ENCODE results near the gene MON1A.

Gene MON1A

GRCh38 chr3:49895791-49896190 is 33.8 kb downstream of the MON1A start:
- DNase-seq (ENCODE audit: low read depth in 1 of 2, low spot score in 1 of 2), result no peak

GRCh38 chr3:49889296-49889695 is 40.3 kb downstream of the MON1A start:
- DNase-seq (ENCODE audit: low read depth in 1 of 2, low spot score in 1 of 2), result no peak

GRCh38 chr3:49886922-49887265 is 42.7 kb downstream of the MON1A start:
- no peak for DNase-seq (ENCODE audit: low read depth in 1 of 2, low spot score in 1 of 2)

GRCh38 chr3:49883998-49884397 is 45.6 kb downstream of the MON1A start:
- DNase-seq (ENCODE audit: low read depth in 1 of 2, low spot score in 1 of 2), result no peak

- DNase-seq (ENCODE audit: low read depth in 1 of 2, low spot score in 1 of 2), result no peak
Observed at GRCh38 chr3:49882166-49882565, 47.4 kb downstream of the MON1A start.

- no peak for DNase-seq (ENCODE audit: low read depth in 1 of 2, low spot score in 1 of 2)
Observed at GRCh38 chr3:49880581-49881315, 48.9 kb downstream of the MON1A start.

GRCh38 chr3:49879721-49880120 is 49.9 kb downstream of the MON1A start:
- DNase-seq (ENCODE audit: low read depth in 1 of 2, low spot score in 1 of 2), result no peak

- no peak for DNase-seq (ENCODE audit: low read depth in 1 of 2, low spot score in 1 of 2)
Observed at GRCh38 chr3:49878686-49879085, 50.9 kb downstream of the MON1A start.

GRCh38 chr3:49877716-49878115 is 51.9 kb downstream of the MON1A start:
- DNase-seq (ENCODE audit: low read depth in 1 of 2, low spot score in 1 of 2), result no peak

- no peak for DNase-seq (ENCODE audit: low read depth in 1 of 2, low spot score in 1 of 2)
Observed at GRCh38 chr3:49876567-49876966, 53.0 kb downstream of the MON1A start.

GRCh38 chr3:49873623-49874022 is 56.0 kb downstream of the MON1A start:
- DNase-seq (ENCODE audit: low read depth in 1 of 2, low spot score in 1 of 2), result no peak

- no peak for DNase-seq (ENCODE audit: low read depth in 1 of 2, low spot score in 1 of 2)
Observed at GRCh38 chr3:49872801-49873281, 56.8 kb downstream of the MON1A start.

GRCh38 chr3:49871531-49872153 is 58.0 kb downstream of the MON1A start:
- no peak for DNase-seq (ENCODE audit: low read depth in 1 of 2, low spot score in 1 of 2)

- DNase-seq (ENCODE audit: low read depth in 1 of 2, low spot score in 1 of 2), result no peak
Observed at GRCh38 chr3:49869525-49870126, 60.0 kb downstream of the MON1A start, which contains the start of gene CAMKV. Gene CAMKV (minus strand): TSS chr3:49869906. CDS start chr3:49862388, 7,518 bp downstream.

GRCh38 chr3:49868862-49869466 is 60.6 kb downstream of the MON1A start:
- DNase-seq (ENCODE audit: low read depth in 1 of 2, low spot score in 1 of 2), result no peak

- DNase-seq (ENCODE audit: low read depth in 1 of 2, low spot score in 1 of 2), result no peak
Observed at GRCh38 chr3:49867871-49868321, 61.7 kb downstream of the MON1A start.

GRCh38 chr3:49867400-49867799 is 62.2 kb downstream of the MON1A start:
- DNase-seq (ENCODE audit: low read depth in 1 of 2, low spot score in 1 of 2), result no peak

- DNase-seq (ENCODE audit: low read depth in 1 of 2, low spot score in 1 of 2), result no peak
Observed at GRCh38 chr3:49865198-49865784, 64.3 kb downstream of the MON1A start.

- no peak for DNase-seq (ENCODE audit: low read depth in 1 of 2, low spot score in 1 of 2)
Observed at GRCh38 chr3:49864505-49864904, 65.1 kb downstream of the MON1A start.

GRCh38 chr3:49859576-49860305 is 69.9 kb downstream of the MON1A start:
- DNase-seq (ENCODE audit: low read depth in 1 of 2, low spot score in 1 of 2), result no peak

Data from activated CD4-positive, alpha-beta T cell treated with anti-CD3 and anti-CD28 coated beads, Interleukin-2, amount 50 U/mL, for 24 hours (primary cell).